Measurements from ENCODE around the gene MBNL2. TPM values are rescaled to one million over a fixed set of nuclear protein-coding genes. Genes with fewer than 3 reads are reported as not detected.

Gene MBNL2
- total RNA-seq, 1 donor from 2014 or later: 41.0 TPM

DNA sequence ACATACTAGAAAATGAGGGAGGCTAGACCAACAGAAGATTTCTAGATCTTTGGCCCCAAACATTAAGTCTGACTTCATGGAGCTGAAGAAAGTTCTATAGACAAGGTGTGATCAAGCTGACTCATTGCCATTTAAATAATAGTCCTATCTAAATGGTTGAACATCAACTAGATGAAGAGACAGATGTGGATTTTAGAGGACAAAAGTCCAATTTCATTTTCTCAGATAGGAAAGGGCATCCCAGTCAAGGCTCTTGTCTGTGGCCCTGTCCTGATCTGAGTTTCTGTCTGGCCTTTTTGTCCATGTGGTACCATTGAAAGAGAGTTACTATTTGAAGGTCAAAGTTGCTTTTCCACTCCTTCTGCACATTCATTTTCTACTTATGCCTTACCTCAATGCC is 74.6 kb downstream of the MBNL2 start:
- DNase-seq (ENCODE audit: low read depth in 2 of 2): no peak

DNA sequence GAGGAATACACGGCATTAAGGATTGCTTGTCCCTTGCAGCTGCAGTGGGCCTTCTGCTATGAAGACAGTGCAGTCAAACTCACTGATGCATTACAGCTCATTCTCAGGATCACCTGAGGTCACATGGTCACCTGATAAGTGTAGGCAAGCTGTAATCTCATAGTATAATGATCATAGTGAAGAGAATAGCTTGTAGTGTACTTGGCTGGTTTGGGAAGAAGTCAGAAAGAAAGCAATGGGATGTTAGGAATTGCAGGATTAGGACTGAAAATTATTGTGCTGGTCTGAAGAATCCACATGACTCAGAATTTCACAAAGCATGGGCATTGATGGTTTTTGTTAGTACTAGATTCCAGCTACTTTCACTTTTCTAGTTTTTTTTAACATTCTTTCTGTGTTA is 76.7 kb downstream of the MBNL2 start:
- DNase-seq (ENCODE audit: low read depth in 2 of 2): no peak

DNA sequence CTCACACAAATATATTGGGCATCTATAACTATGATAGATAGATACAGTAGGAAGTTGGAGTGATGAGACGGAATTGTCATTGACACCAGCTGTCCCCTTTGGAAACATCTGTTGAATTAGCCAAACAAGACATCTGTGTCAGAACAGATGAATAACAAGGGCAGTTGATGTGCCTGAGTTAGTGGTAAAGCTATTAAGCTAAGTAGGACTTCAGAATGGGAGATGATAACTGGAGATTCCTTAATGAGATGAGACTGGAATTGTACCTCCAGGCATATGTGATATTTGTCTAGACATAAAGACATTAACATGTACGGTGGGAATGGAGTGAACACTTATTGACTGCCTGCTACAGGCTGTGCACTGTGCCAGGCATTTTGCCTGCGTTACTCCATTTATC is 78.7 kb downstream of the MBNL2 start:
- no peak for DNase-seq (ENCODE audit: low read depth in 2 of 2)

DNA sequence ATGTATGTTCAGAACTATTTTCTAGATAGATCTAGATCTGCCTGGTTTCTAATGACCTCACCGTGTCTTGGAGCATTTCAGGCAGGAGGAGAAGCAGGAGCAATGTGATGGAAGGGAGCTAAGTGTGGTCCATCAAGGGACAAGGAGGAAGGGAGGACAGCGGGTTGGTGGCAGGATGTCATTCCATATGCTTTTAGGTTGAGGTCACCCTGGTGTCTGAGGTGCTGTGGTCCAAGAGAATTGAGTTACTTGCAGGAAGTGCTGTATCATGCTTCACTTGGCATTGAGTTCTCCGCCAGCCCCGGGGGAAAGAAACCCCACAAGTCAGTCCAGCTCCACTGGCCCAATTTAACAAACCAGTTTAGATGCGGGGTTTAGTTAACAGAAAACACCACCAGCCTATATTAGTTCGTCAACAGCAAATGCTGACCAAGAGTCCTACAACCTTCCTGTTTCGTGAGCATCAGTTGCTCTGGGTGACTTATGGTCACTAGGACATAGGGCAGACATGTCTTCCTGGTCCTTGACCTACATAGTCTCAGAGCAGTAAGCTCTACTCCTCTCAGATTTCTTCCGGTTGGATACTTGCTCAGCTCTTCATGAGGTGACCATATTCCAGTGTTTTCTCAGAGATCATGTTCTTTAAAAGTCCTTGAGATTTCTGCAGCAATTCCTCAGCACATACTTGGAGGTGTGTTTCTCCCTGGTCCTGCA is 79.4 kb downstream of the MBNL2 start:
- no peak for DNase-seq (ENCODE audit: low read depth in 2 of 2)

DNA sequence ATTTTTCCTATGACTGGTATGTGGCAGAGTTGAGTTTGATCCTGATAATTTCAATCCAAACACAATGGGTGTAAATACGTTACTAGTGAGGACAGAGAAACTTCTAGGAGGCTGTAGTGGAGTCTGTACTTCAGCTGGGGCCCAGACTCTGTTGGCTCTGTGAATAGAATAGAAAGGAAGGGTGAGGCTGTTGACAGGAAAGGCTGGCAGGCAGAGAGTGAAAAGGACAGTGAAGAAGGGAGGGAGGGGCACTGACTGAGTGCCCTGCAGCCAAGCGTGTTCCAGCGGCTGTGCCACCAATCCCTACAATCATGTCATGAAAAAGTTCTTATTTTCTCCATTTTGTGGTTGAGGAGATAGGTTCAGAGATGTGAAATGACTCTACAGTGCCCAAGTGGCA is 80.5 kb downstream of the MBNL2 start:
- peak in 1 of 2 donors; percentile 67 for DNase-seq (ENCODE audit: low read depth in 2 of 2)

DNA sequence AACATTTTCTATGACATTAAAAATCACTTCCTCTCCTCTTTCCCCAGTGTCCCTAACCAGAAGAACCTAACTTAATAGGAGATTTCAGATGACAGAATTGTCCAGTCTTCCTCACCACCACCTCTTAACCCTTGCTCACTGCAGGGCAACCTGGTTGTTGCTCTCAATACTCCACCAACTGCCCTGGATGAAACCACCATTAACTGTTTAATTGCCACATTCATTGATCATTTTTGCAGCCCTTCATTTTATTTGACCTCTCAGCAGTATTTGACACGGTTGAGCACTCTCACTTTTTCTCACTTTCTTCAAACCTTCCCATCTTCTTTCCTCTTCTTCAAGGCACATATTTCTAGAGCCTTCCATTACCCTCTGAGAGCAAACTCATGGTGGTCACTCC is 84.0 kb downstream of the MBNL2 start:
- DNase-seq (ENCODE audit: low read depth in 2 of 2): no peak

DNA sequence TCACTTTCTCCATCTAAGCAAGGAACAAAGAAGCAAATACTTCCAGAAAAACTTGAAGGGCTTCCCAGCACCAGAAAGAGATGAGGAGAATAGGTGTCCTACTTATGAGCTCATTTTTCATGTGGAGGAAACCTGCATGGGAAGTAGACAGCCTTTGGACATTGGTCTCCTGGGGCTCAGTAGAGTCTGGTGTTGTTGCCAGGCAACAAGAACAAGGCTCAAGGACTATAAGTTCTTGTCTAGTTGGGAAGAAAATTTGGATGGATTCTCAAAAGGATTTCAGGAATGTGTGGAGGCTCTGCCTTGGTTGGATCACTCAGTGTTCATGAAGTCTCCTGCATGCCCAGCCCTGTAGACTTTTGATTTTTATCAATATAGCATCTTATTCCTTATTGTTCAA is 84.5 kb downstream of the MBNL2 start:
- DNase-seq (ENCODE audit: low read depth in 2 of 2): peak in 1 of 2 donors; percentile 45

DNA sequence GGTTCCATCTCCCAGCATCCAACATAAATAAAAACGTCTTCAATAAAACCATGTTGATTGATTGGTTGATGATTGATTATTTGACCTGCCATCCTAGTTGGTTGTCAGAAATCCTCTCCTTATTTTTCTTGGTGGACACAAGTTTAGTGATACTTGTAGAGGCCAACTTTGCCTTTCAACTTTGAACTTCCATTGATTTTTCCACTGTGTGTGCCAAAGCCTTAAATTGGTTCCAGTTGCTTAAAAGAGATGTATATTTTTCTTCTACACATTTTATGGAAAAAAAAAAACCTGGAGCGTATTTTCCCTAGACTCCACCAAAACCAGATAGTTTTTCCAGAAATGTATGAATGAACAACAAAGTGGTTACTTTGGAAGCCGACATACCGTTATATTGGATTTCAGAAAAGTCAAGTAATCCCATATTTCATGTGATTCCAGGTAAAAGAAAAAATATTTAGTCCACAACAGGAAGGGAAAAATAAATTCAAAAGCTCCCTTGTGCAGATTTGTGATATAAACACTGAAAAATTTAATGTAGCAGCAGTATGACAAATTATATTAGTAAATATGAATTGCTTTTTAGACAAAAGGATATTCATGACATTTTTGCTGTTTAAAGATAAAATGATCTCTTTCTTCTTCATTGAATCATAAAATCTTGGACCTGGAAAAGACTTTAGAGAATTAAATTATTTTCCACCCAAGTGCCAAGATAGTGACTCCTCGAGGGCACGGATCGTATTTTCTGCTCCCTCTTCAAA is 85.2 kb downstream of the MBNL2 start:
- no peak for DNase-seq (ENCODE audit: low read depth in 2 of 2)

DNA sequence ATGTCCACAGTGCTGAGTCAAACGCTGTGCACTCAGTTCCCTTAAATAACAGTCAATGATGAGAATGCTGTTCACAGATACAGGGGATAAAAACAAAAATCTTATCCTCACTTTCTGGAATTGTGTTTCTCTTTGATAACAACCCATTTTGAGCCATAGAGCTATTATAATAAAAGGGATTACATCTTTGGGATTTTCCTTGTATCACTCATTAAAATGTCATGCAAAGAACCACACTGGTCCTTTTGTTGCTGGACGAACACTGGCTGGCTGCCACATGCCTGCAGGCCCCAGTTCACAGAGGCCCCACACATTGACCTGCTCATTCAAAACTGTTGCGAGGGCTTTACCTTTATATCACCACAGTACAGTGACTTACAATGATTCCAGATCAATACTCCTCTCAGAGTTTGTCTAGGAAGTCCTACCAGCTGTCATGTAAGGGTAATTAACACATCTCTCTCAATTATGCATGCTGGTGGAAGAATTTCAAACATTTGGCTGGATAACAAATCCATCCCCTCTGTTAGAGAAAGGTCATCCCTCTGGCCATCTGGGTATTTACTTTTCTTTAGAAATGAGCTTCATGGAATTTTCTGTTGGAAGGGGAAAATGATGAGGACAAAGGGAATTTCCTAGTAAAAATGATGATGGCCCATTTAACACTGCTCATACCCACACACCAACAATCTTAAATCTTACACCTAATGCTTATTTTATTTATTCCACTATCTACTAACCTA is 85.9 kb downstream of the MBNL2 start:
- peak; percentile 86 to 91 for DNase-seq (ENCODE audit: low read depth in 2 of 2)

DNA sequence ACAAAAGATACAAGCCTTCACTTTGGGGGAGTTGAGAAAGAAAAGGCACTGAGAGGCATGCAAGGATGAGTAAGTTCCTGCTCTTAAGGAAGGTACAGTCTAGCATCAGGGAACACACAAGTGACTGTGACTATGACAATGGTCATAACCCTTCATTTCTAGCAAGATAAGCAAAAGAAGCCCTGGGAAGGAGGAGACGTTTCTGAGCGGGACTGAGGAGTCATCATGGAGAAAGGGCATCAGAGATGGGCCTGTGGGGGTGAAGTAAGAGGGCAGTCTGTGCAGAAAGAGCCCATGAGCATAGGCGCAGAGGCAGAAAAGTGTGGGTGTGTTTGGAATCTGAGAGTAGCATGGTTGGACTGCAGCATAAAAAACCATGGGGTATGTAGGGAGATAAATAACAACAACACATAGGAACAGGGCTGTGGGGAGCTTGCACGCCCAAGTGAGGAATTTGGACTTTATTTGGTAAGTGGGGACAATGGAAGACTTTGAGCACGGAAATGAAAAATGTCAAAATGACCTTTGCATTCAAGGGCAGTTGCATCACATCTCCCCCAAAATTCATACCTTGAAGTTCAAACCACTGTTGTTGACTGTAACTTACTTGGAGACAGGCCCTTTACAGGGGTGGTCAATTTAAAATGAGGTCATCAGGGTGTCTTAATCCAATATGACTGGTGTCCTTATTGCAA is 86.7 kb downstream of the MBNL2 start:
- peak in 1 of 2 donors; percentile 40 for DNase-seq (ENCODE audit: low read depth in 2 of 2)

DNA sequence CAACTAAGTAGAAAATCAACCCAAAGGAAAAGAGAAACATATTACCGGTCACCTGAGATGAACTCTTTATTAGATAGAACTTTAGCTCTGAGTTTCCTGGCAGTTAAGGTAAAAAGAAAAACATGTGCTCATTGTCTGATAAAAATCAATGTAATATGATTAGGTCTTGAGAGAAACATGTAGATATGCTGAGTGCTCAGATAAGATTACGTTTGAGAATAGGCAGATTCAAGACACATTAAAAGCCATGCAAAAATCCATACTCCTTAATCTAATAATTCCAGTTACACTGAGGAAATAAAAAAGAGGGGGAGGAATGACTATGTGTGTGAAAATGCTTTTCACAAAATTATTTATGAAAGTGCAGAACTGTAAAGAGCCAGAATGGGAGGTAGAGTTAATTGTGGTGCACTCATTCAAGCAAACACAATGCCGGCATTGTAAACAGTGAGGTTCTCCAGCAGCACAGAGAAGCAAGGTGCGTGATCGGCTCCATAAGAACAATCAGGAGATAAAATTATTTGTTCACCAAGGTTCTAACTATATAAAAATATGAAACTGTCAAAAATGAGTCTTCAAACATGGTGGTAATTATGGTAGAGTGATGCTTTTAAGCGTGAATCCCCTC is 88.8 kb downstream of the MBNL2 start:
- DNase-seq (ENCODE audit: low read depth in 2 of 2): no peak

DNA sequence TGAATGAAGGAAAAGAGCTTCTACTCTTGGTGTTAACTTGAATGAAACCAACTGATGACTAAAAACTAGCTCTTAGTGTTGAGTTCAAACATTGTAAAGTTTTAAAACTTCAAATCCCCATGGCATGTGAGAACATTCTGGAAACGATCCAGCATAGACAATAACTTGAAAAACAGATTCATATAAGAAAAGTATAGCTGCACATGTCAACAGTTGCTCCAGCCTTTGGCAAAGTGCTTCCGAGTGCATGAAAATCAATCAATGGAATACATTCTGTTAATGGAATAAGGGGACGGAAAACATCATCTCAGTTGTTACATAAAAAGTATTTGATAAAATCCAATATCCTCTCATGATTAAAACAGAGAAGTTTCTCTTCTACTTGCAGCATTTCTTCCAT is 89.8 kb downstream of the MBNL2 start:
- DNase-seq (ENCODE audit: low read depth in 2 of 2): no peak

DNA sequence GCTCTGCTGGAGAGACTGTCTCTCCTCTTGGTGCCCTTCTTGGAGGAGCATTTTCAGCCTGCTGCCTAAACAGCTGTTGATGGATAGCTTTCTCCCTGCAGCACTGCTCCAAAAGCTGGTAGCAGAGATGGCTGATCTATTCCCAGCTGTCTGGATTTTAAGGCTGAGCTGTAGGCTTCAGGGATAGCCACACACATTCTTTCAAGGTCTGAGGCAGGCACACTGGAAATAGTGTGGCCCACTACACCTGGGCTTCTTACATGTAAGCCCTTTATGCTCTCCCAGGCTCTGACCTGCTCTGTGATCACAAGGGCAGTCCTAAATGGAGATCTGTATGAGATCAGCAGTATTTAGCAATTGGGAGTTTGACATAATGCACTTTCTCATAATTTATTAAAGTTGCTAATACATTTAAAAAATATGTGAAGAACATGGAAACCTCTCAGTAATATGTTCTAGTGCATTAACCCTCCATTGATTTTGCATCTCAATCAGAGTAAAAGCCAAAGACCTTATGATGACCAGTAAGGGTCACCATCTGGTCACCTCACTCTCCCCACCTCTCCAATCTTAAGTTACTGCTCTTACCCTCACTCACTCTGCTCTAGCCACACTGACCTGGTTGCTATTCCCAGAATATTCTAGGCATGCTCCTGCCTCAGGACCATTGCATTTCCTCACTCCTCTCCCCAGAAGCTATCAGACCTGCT is 91.6 kb downstream of the MBNL2 start:
- DNase-seq (ENCODE audit: low read depth in 2 of 2): no peak

DNA sequence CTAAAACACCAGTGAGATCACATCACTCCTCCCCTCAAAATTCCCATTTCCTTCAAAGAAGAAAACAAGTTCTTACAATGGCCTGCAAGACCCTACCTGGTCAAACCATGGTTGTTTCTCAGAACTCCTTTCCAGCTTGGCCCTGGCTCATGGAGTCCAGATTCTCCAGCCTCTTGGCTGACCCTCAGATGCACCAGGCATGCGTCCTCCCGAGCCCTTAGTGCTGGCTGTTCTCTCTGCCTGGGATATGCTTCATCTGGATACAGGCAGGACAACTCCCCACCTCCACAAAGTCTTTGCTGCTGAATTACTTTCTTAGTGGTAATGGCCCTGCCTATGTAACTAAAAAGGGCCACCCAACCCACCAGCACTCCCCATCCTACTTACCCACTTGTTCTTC is 94.3 kb downstream of the MBNL2 start:
- no peak for DNase-seq (ENCODE audit: low read depth in 2 of 2)

DNA sequence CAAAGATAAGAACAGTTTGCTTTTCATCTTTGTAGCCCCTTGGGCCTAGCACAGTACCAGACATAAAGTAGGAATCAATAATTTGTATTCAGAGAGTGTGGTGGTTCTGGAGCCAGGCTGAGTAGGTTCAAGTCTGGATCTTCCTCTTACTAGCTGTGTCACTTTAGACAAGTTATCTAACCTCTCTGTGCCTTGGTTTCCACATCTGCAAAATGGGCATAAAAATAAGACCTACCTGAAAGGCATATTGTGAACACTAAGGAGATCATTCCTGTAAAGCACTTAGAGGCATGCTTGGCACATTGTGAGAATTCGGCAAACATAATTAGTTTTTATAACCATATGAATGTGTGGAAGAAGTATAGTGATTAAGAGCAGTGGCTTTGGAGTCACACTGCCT is 95.8 kb downstream of the MBNL2 start:
- no peak for DNase-seq (ENCODE audit: low read depth in 2 of 2)

DNA sequence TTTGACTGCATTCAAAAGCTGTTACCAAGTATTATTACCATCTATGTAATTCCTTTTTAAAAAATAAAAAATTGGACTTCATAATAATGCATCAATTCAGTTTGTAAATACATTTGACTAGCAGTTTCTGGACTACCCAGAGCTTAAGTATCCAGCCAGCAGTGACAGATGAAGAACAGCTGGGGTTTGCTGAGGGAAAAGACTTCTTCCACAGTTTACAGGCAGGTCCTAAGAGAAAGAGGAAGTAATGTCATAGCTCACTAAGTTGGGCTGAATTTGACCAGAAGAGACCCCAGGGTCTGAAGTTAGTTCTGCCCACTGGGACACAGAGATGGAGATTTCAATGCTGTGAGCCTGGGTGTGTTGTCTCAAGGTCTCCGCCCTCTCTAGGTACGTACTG is 96.4 kb downstream of the MBNL2 start:
- no peak for DNase-seq (ENCODE audit: low read depth in 2 of 2)

DNA sequence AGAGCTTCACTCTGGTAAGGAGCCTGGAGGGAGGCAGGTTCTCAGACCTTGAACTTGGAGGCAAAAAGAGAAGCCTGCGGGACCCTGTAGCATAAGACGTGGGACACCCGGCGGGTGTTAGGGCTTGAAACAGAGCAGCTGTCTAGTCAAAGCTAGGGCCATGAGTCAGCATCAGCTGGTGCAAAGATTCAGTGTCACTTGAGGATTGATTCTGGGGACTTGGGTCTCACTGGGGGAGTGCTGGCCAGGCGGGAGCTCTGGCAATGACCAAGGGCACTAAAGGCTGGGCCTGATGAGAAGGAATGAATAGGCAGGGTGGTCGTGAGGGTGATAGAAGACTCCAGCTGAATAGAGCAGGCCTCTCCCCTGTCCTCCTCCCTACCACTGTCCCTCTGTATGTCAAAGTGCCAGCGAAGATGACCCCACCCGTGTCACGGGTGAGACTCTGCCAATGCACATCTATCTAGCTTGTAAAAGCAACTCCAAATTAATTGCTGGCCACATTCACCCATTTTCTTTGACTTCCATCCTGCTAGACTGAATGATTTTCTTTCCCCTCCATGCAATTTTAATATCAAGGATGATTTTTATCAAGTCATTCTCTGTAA is 97.1 kb downstream of the MBNL2 start:
- DNase-seq (ENCODE audit: low read depth in 2 of 2): no peak

DNA sequence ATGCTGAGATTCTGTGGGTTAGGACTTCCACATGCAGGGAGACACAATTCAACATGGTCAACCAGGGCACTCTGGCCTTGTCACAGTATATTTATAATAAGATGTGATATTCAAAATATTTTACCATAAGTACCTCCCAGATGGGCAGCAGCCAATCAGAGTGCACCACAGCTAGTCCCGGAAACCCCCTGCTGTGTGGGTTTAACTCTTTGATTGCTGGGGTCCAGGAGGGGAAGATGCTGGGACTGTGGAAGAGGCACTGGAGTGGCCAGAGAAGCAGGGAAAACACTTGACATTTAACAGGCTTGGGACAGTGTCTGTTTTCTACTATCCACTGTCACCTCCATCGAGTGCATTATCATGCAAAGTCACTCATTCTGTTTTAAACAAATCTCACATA is 99.0 kb downstream of the MBNL2 start:
- no peak for DNase-seq (ENCODE audit: low read depth in 2 of 2)

DNA sequence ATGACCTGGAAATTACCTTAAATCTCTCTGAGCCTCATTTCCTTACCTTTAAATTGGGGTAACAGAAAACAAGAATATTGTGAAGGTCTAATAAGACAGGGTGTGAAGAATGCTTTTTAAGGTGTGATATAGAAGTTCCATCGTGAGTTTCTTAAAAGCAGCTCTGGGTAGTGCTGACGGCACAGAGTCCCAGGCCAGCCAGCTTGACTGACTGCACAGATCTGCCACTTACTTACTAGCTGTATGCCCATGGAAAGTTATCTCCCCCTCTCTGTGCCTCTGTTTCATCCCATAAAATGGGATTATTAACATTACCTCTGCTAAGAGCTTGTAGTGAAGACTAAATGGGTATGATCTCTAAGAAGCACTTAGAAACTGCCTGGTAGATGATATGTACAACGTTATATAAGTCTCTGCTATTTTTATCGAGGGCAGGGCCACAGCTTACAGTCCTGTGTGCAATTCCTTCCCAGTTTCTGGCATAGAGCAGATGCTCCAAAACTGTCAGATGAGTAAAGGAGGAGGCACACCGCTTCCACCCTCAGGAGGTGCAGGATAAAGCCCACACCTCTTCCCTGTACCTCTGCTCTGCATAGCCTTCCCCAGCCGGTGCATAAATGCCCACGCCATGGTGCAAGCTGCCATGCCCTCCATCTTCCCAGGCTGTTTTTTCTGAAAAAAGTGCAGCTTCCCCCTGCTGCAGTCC is 99.6 kb downstream of the MBNL2 start:
- DNase-seq (ENCODE audit: low read depth in 2 of 2): no peak

Measured in dermis microvascular lymphatic vessel endothelial cell (primary cell).